ENCODE results near the gene TNS1.

TNS1 gene

GRCh38 chr2:217998926-217999594 lies 3.7 kb downstream of the TNS1 start:
- no peak for DNase-seq

GRCh38 chr2:217997510-217997909 lies 5.3 kb downstream of the TNS1 start:
- no peak for DNase-seq

- no peak for DNase-seq
These were observed 6.4 kb downstream of the TNS1 start for GRCh38 chr2:217996361-217996760.

- no peak for DNase-seq
These were observed 7.0 kb downstream of the TNS1 start for GRCh38 chr2:217995731-217996231.

- DNase-seq = no peak
These were observed 8.0 kb downstream of the TNS1 start for GRCh38 chr2:217994776-217995274.

GRCh38 chr2:217993817-217994463 lies 8.9 kb downstream of the TNS1 start:
- peak; percentile 54 for DNase-seq

- DNase-seq = no peak
These were observed 9.7 kb downstream of the TNS1 start for GRCh38 chr2:217993138-217993537.

- no peak for DNase-seq
These were observed 10.7 kb downstream of the TNS1 start for GRCh38 chr2:217992061-217992460.

- no peak for DNase-seq
These were observed 11.9 kb downstream of the TNS1 start for GRCh38 chr2:217990791-217991465.

- no peak for DNase-seq
These were observed 12.4 kb downstream of the TNS1 start for GRCh38 chr2:217990389-217990788.

GRCh38 chr2:217989221-217989948 lies 13.4 kb downstream of the TNS1 start:
- no peak for DNase-seq

GRCh38 chr2:217988840-217989204 lies 14.0 kb downstream of the TNS1 start:
- no peak for DNase-seq

GRCh38 chr2:217988014-217988839 lies 14.6 kb downstream of the TNS1 start:
- peak; percentile 60 for DNase-seq

- no peak for DNase-seq
These were observed 15.4 kb downstream of the TNS1 start for GRCh38 chr2:217987391-217987790.

- DNase-seq = no peak
These were observed 16.4 kb downstream of the TNS1 start for GRCh38 chr2:217986256-217986961.

GRCh38 chr2:217983276-217984233 lies 19.2 kb downstream of the TNS1 start:
- DNase-seq = no peak

GRCh38 chr2:217981971-217982370 lies 20.8 kb downstream of the TNS1 start:
- DNase-seq = no peak

GRCh38 chr2:217981084-217981730 lies 21.6 kb downstream of the TNS1 start:
- DNase-seq = no peak

GRCh38 chr2:217980591-217980990 lies 22.2 kb downstream of the TNS1 start:
- DNase-seq = no peak

- no peak for DNase-seq
These were observed 22.8 kb downstream of the TNS1 start for GRCh38 chr2:217980036-217980435.
